ENCODE results near the gene EZH2. TPM values are rescaled to one million over a fixed set of nuclear protein-coding genes. Genes with fewer than 3 reads are reported as not detected.

EZH2 gene
- total RNA-seq, 1 experiment from 2014 or later = 13.4 TPM

DNA sequence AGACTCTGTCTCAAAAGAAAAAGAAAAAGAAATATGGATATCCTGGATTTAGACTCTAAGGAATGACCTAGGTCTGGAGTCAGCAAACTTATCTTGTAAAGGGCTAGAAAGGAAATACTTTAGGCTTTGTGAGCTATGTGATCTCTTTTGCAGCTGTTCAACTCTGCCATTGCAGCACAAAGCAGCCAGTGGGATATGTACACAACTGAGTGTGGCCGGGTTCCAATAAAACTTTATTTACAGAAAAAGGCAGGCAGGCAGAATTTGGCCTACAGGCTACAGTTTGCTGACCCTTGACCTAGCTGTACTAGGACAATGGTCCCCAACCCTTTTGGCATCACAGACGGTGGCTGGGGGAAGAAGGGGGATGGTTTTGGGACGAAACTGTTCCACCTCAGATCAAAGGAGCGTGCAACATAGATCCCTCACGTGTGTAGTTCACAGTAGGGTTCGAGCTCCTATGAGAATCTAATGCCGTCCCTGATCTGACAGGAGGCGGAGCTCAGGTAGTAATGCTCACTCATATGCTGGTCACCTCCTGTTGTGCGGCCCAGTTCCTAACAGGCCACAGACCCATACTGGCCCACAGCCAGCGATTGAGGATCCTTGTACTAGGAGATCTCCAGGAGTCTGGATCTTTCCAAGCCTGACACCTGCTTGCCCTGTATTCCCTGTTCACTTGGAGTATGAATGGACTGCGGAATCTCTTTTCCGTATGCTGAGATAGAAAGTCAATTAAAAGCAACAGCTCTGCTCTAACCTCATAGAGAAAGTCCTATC is 122.4 kb downstream of the EZH2 start:
- in situ Hi-C loops (cut with HindIII; ENCODE audit: low pct_unique_long_range_greater_than_20kb, low sequenced_read_pairs) = no loop called here
- no peak for DNase-seq (ENCODE audit: low read depth, low spot score)

Small RNA genes within 50 kb of the gene (small RNA-seq; reads per million reads assigned to genes)
- 0 reads per million in 2 experiments for gene RF00017
- gene RN7SL569P = 0 reads per million in 2 experiments
- gene RNU7-20P = 0 reads per million in 2 experiments

Other genes with a start within 250 kb of the EZH2 start
- 68.4 and 68.6 TPM in 2 replicates for gene CUL1, start 185.4 kb downstream of the EZH2 start, total RNA-seq (2014; rRNA removed; shearing (Covaris generic))
- 384 and 385 TPM in 2 replicates for gene PDIA4, start 144.2 kb upstream of the EZH2 start, total RNA-seq (2014; rRNA removed; shearing (Covaris generic))
- 4.6 and 4.9 TPM in 2 replicates for gene ZNF786, start 206.4 kb upstream of the EZH2 start, total RNA-seq (2014; rRNA removed; shearing (Covaris generic))
- gene ZNF425, start 242.0 kb upstream of the EZH2 start, total RNA-seq (2014; rRNA removed; shearing (Covaris generic)) = 1.5 and 1.7 TPM in 2 replicates

Measured in SK-MEL-5 (cell line).